Activated CD4-positive, alpha-beta T cell treated with anti-CD3 and anti-CD28 coated beads, Interleukin-2, Interleukin-4, amounts not matched to agents 100 ng/mL and 50 ng/mL, durations not matched to agents 16 hours and 8 hours (primary cell): Measurements from ENCODE around the gene FFAR2.

ENCODE experiments used
- DNase-seq: peaks from one replicate; pipeline ENCODE4 v3.0.0-alpha.2; 2020; ENCODE audit warnings: low spot score

FFAR2 gene

DNA sequence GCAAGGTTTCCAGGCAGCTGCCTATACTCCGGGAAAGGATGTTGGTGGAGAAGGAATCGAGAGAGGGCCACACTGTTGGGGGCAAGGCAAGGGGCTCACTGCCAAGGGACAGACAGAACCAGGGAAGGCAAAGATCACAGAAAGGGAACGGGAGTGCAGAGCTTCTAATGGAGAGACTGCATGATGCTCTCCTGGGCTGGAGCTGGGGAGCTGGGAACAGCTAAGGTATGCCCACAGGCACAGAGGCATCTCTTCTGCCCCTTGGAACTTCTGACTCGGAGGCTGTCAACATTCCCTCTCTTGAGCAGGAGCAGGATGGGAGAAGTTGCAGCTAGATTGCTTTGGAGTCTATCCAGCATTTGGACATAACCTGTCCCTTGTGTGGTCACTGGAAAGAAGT, 22.4 kb upstream of the FFAR2 start:
- no peak for DNase-seq

DNA sequence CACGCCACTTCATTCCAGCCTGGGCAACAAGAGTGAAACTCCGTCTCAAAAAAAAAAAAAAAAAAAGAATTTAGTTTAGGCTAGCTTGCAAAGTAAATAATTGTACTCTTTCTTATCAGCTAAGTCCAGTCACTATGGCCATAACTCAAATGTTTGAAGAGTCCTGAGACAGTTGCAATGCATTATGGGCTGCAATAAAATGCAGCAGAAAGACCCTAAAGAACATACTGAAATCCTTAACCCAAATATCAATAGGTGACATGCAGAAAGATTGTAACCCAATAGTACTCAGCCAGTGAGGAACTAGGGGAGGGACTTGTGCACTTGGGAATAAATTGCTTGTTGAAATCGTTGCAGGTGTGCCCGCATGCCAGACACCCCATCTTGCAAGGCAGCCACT, 20.9 kb upstream of the FFAR2 start:
- no peak for DNase-seq

DNA sequence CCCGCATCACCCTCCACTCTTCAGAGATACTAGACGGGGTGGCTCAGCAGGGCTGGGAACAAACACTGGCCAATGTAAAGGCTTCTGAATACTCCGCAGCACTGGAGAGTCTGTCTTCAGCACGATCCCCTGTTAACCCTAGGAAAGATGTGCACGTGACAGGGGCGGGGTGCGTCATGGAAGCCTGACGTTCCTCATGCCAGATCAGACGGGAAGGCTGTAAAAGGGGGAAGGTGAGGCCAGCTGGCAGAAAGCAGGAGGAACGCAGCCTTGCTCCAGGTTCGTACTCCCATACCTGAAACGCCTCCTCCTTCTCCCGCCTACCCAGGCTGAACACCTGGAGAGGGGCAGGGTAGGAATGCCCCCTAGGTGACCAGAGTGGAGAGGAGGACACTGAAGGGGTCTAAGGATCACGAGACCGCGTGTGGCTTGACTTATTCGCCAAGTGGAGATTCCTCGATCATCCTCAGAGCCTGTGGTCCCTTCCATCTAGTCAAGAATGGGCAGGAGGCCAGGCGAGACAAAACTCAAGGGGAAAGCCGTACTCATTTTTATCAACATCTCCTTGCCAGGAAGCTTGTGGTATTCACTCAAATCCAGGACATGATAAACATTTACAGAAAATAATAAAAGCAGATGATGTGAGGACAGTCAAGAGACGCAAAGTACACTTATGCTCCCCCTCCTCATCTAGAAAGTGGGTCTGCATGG, 18.2 kb upstream of the FFAR2 start:
- no peak for DNase-seq

DNA sequence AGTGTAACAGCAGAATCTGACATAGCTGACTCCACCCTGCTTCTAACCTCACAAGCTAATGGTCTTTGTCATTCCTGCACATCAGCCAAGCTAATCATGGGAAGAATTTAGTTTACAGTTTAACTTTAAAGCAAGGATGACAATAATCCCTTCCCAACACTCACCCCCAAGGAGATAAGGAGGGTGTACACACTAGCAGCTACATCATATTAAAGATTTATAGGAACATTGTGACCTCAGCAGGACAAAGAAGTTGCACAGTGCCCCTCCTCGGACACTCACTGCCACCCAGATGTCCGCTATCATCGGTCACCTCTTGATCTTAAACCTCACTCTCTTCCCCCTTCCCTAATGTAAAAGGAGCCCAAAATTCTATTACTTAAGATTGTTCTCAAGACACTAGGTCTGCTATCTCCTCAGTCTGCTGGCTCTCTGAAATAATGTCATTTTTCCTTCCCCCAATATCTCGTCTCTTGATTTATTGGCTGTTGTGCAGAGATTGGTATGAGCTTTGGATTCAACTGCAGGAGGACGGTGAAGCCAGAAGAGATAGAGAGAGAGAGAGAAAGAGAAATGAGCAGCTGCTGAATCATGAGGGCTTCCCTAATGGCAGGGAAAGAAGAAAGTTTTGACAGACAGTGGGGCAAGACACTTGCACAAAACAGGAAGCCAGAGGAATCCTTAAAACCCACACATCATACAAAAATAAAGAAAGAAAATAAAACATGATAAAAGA, 17.5 kb upstream of the FFAR2 start:
- DNase-seq, result no peak

DNA sequence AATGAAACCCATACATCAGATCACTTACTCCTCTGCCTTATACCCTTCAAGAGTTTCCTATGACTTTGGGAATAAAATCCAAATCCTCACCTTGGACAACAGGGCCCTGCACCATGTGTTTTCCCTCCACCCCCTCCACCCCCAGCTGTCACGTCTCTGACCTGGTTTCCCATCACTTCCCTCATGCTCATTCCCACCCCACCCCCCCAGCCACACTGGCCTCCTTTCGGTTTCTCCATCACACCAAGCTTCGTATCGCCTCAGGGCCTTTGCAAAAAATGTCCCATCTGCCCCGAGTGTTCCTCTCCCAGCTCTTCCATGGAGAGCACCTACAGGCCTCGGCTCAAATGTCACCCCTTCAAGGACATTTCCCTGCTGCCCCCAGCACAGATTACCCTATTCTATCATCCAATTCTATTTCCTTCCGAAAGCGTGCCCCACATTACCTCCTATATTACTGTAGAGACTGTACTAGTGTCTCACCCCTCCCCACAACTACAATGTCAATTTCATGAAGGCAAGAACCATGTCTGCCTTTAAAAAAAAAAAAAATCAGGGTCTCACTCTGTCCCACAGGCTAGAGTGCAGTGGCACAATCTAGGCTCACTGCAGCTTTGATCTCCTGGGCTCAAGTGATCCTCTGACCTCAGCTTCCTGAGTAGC, 16.8 kb upstream of the FFAR2 start:
- DNase-seq, result no peak

DNA sequence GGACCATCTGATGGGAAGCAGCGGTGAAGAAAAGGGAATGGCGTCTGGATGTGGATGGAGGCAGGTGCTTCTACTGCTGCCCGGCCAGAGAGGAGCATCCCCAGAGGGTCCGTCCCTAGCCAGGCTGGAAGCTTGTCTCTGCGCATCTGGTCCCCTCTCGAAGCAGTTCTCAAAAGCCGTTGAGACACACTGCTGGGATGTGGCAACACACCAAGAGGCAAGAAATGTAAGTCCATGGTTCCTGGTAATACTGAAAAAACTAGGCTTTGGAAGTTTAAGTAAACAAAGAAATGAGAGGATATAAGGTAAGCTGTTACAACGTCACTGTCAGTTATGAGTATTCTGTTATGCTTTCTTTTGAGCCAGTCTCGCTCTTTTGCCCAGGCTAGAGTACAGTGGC, 15.1 kb upstream of the FFAR2 start:
- DNase-seq, result no peak

DNA sequence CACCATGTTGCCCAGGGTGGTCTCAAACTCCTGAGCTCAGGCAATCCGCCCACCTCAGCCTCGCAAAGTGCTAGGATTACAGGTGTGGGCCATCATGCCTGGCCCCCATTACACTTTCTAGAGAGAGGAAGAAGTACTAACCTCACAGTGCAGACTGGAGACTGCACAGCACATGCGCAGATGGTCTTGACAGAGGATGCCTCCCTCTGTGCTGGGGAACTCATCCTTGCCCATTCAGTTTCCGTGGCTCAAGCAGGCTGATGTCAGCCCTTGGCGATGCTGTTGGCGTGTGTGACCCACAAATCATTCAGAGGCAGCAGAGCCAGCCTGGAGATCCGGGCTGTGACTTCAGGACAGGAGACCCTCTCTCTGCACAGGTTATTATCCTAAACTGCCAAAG, 14.6 kb upstream of the FFAR2 start:
- DNase-seq, result no peak

DNA sequence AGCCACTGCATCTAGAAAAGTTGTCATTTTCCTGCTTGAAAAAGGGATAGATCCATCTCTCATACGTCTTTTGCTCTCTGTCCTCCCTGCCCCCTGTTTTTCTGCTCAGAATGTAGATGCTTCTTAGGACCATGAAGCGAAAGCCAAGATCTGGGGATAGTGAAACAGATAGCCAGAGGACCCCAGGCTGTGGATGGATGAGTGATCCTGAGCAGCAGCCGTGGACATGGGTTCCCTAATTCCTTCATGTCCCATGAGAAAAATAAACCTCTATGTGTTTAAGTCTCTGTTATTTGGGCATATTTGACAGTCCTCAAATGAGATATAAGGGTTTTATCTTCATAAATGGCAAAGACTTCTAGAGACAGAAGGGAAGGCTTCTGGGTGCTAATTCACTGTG, 12.2 kb upstream of the FFAR2 start:
- DNase-seq, result no peak

DNA sequence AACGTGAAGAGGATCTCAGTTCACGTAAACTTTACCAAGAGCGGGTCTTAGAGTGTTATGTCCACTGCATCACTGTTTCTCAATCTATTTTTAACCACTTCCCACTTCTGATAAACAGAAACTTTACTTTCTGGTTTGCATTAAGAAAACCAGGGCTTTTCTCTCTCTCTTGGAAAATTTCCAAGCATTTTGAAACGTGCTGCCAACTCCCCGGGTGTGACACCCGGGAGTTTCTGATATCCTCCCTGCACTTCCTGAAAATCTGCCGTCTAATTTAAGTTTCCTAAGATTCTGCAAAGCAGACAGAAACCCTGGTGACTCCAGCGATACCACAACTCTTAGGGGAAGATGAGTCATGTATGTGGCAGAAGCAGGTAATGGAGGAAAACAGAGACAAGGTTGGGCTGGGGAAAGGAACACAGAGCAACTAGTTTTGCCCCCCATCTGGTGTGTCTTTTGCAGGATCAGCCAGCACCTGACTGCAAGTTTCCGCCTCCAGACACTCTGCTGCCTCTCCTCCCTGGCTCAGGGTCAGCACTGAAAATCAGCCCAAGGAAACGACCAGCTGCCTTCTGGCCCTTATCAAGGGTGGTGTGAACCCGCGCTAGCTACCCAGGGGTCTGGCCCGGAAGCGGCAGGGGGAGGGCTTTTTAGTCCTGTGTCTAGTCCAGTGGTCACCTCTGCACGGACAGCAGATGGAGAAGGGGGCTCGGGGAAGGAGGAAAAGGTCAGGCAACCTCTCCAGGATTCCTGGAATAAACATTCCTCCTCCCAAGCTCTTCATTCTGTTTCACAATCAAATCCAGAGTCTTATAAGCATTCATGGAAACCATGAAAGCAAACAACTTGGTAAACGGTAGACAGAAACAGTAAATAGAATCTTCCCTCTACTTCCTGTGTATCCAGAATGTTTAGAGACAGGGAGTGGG, 11.3 kb upstream of the FFAR2 start:
- peak; percentile 34 for DNase-seq

DNA sequence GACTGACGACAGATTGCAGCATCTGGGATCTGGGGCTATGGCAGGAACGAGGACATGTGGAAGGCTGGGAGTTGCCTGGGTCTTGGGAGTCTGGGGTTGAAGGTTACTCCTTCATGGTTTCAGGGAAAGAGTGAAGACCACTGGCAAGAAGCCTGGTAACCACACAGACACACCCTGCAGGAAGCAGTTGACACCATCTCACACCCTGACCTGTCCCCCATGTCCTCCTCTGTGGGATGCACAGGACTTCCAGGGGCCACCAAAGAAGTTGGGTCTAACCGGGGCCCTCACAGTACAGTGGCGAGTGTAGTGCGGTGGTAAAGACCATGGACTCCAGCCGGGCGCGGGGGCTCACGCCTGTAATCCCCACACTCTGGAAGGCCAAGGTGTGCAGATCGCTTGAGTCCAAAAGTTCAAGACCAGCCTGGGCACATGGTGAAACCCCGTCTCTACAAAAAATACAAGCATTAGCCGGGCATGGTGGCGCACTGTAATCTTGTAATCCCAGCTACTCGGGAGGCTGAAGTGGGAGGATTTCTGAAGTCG, 10.6 kb upstream of the FFAR2 start:
- no peak for DNase-seq

DNA sequence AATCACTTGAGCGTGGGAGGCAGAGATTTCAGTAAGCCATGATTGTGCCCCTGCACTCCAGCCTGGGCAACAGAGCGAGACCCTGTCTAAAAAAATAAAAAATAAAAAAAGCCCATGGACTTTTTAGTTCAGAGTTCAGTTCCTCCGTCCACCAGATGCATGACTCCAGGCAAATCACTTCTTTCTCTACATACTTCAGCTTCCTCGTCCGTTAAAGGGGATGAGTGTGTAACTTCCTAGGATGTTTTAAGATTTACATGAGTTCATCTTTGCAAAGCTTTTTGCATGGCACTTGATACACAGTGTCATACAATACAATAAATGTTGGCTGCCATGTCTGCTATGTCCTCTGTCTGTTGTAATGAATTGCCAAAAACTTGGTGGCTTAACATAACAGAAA, 10.0 kb upstream of the FFAR2 start:
- no peak for DNase-seq

DNA sequence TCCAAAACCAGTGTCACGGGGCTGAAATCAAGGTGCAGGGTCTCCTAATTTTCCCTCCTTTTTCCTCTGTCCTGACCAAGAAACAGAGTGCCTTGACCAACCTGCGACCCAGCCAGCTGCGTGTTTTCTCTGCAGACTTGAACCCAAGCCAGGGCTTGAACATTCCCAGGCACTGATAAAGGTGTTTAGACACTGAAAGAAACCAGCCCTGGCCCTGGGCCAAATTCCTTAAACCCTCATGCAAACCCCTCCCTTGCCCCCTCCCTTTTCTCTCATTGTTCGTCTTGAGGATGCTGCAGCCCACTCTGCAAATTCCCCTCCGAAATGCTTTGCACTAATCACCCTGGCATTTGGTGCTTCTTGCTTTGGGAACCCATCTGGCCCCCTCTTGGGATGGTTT, 9.5 kb upstream of the FFAR2 start:
- DNase-seq, result no peak

DNA sequence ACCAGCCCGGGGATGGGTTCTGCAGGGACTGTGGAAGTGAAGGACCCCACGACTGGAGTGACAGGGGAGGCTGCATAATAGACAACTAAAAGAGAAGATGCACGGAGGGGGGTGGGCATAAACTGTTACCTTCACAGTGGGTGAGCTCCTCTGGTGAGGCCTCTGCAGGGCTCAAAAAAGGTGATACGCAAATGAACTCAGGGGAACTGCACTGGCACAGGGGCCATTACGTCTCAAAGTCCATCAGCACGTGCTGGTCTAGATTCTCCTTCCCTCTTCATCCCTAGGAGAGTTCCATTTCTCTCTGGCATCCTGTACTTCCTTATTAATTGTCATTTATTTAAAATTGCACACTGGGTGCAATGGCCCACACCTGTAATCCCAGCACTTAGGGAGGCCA, 8.1 kb upstream of the FFAR2 start:
- no peak for DNase-seq

DNA sequence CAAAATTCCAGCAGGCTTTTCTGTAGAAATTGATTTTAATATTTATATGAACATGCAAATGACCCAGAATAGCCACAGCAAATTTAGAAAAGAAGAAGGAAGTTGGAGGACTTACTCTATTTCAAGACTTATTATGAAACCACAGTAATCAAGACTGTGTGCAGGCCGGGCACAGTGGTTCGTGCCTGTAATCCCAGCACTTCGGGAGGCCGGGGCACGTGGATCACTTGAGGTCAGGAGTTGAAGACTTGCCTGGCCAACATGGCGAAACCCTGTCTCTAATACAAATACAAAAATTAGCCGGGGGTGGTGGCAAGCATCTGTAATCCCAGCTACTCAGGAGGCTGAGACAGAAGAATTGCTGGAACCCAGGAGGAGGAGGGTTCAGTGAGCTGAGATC, 6.0 kb upstream of the FFAR2 start:
- no peak for DNase-seq

DNA sequence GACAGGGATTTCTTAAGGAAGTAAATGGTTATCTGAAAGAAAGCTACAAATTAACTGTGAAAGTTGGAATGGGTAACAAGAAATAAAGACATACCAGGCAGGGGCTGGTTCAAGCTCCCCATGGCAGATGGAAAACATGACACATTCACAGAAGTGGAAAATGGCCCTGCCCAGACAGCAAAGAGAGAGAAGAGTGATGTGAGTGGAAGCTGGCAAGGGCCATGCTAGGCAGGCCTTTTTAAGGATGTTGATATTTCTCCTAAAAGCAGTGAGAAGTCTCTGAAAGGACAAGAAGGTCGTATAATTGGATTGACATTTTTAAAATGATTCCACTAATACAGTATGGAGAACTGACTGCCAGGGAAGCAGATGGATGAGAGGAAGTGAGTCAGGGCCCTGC, 3.3 kb upstream of the FFAR2 start:
- no peak for DNase-seq

DNA sequence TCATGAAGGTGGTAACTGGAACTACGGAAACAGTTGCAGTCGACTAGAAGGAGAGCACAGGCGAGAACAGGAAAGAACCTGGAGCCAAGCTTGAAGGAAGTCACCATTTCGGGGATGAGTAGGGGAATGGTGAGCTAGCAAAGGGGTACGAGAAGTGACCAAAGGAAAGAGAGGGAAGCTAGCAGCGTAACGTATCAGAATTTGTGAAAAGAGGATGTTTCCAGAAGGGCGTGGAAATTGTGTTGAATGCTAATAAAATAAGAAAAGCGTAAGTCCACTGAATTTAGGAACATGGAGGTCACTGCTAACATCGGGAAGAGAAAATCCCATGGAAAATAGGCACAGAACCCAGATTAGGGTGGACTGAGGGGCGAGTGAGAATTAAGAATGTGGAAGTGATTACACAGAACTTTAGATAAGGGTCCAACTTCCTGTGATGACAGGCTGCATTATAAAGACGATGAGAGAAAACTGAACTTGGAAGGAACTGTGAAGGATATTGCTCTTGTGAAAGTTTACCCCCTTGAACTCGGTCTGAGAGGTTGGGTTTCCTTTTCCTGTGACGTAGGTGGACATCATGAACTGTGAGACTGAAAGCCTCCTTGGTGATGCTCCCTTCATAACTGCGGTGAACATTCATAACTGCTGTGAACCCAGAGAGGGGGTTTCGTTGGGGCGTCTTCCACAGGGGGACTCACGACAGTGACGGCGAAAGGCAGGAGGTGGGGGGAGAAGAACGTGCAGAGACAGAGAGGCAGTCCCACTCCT, 2.0 kb upstream of the FFAR2 start:
- peak; percentile 32 for DNase-seq

DNA sequence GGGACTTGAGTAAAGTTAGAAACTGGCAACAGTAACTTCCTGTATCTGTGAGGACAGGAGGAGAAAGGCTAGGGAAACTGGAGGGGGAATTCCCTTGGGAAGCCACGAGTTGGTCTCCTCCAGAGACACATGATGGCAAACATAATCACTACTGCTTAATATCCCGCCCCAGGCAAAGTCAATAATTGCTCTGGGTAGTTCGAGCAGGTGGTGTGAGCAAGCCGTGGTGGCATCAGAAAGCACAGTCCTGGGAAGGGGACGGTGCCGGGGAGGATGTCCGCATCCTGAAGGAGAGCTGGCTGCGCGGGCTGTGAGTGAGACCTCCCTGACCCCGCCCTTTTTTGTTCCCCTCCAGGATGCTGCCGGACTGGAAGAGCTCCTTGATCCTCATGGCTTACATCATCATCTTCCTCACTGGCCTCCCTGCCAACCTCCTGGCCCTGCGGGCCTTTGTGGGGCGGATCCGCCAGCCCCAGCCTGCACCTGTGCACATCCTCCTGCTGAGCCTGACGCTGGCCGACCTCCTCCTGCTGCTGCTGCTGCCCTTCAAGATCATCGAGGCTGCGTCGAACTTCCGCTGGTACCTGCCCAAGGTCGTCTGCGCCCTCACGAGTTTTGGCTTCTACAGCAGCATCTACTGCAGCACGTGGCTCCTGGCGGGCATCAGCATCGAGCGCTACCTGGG, 1.4 kb downstream of the FFAR2 start:
- DNase-seq, result no peak

DNA sequence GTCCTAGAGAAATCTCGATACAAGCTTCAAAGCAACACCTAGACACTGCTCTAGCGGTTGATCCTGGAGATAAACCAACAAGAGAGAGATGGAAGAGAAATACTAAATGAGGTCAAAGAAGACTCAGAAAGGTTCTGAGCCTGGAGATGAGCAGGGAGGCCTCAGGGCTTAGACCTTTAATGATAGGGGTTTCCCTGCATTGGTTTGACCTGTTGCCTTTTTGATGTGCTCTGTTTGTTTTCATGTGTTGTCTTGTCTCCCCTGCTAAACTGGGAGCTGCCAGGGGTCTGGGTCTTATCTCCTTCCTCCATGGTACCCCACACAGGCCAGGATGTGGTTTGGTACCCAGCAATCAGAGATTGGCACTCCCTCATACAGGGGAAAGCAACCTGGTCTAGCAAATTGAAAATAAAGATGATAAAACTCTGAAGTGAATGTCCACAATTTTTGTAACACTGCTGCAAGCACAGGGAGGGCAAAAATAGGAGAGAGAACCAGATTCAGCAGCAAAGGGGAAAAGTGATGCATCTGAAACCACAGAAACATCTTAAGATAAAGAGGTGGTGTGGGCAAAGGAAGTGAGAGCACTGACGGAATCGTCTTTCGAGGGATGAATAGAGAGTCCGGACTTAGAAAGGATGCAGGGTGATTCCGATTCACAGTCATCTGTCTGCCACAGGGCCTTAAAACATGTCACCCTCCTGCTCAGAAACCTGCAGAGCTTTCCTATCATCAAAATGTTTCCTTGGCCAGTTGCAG, 3.5 kb downstream of the FFAR2 start:
- peak; percentile 55 for DNase-seq

DNA sequence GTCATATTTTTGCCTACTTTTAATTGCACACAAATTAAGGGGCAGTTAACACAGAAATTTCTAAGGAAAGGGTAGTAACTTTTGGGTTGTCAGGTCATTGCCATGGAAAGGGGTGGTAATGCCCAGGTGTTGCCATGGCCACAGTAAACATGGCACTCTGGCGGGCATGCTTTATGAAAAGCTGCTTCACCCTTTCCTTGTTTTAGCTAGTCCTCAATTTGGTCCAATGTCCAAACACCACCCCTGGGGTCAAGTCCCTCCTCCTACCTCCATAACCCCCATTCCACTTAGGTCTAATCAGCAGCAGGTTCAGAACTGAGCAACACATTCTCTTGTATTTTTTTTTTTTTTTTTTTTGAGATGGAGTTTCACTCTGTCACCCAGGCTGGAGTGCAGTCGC, 6.6 kb downstream of the FFAR2 start:
- no peak for DNase-seq
